ENCODE results near the gene HTT. TPM values are rescaled to one million over a fixed set of nuclear protein-coding genes. Genes with fewer than 3 reads are reported as not detected.

Gene HTT
- total RNA-seq, 1 experiment from 2014 or later, result 85.4 TPM

DNA sequence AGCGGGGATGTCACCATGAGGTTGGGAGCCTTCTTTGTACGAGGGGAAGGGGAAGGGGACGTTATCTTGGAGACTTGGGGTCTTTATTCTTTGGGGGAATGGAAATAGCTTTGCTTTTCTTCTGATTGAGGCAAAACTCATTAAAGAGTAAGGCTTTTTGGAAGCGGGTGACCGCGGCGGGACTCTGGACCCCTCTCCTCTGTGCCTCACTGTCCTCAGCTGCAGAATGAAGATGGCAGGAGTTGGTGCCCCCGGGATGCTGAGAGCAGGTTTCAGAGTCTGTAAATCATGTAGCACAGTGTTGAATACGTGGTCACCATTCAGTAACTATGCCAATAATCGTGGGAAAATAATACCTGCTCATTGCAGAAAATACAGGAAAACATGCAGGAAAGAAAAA is 32.3 kb upstream of the HTT start (continued):
- TF ChIP-seq, protein P1, sequence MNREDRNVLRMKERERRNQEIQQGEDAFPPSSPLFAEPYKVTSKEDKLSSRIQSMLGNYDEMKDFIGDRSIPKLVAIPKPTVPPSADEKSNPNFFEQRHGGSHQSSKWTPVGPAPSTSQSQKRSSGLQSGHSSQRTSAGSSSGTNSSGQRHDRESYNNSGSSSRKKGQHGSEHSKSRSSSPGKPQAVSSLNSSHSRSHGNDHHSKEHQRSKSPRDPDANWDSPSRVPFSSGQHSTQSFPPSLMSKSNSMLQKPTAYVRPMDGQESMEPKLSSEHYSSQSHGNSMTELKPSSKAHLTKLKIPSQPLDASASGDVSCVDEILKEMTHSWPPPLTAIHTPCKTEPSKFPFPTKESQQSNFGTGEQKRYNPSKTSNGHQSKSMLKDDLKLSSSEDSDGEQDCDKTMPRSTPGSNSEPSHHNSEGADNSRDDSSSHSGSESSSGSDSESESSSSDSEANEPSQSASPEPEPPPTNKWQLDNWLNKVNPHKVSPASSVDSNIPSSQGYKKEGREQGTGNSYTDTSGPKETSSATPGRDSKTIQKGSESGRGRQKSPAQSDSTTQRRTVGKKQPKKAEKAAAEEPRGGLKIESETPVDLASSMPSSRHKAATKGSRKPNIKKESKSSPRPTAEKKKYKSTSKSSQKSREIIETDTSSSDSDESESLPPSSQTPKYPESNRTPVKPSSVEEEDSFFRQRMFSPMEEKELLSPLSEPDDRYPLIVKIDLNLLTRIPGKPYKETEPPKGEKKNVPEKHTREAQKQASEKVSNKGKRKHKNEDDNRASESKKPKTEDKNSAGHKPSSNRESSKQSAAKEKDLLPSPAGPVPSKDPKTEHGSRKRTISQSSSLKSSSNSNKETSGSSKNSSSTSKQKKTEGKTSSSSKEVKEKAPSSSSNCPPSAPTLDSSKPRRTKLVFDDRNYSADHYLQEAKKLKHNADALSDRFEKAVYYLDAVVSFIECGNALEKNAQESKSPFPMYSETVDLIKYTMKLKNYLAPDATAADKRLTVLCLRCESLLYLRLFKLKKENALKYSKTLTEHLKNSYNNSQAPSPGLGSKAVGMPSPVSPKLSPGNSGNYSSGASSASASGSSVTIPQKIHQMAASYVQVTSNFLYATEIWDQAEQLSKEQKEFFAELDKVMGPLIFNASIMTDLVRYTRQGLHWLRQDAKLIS (CRISPR knock-in tag; IDR thresholded peaks at IDR 0.05; ENCODE audit: borderline replicate concordance), result no peak

DNA sequence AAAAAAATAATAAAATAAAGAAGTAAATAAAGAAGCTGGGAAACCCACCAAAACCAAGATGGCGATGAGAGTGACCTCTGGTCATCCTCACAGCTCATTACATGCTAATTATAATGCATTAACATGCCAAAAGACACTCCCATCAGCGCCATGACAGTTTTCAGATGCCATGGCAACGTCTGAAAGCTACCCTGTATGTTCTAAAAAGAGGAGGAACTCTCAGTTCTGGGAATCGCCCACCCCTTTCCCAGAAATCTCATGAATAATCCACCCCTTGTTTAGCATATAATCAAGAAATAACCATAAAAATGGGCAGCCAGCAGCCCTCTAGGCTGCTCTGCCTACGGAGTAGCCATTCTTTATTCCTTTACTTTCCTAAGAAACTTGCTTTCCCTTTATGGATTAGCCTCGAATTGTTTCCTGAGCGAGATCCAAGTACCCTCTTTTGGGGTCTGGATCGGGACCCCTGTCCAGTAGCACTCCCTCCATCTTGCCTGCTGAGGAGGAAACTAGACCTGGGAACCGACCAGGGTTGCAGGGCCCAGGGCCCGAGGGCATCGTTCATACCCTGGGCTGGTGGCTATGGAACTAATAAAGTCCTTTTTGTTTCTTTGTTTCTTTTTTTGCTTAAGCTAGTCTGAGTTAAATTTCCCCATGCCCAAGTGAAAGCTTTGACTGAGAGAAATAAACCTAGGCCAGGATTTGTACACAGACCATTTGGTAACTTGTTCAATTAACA is 31.0 kb upstream of the HTT start:
- no peaks in the 10 kb centered on the region for H3K9me3 Mint-ChIP-seq
- POLR2A ChIA-PET, result no interaction called here

More for the DNA sequence above, 31.0 kb upstream of the HTT start:
- no peak for TF ChIP-seq CREM (CRISPR knock-in tag; IDR thresholded peaks at IDR 0.05)
- TF ChIP-seq, protein P2, sequence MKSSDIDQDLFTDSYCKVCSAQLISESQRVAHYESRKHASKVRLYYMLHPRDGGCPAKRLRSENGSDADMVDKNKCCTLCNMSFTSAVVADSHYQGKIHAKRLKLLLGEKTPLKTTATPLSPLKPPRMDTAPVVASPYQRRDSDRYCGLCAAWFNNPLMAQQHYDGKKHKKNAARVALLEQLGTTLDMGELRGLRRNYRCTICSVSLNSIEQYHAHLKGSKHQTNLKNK (CRISPR knock-in tag; IDR thresholded peaks at IDR 0.05), result no peak
- TF ChIP-seq ZNF232 (CRISPR knock-in tag; IDR thresholded peaks at IDR 0.05), result no peak
- no peak for TF ChIP-seq SP1 (CRISPR knock-in tag; conservative IDR thresholded peaks at IDR 0.05)
- TF ChIP-seq OVOL2 (CRISPR knock-in tag; IDR thresholded peaks at IDR 0.05; ENCODE audit: borderline replicate concordance), result no peak
- TF ChIP-seq, protein P3, sequence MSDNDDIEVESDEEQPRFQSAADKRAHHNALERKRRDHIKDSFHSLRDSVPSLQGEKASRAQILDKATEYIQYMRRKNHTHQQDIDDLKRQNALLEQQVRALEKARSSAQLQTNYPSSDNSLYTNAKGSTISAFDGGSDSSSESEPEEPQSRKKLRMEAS (CRISPR knock-in tag; IDR thresholded peaks at IDR 0.05), result no peak
- TF ChIP-seq ZBTB21 (CRISPR knock-in tag; IDR thresholded peaks at IDR 0.05; ENCODE audit: borderline replicate concordance), result no peak
- TF ChIP-seq, protein P4, sequence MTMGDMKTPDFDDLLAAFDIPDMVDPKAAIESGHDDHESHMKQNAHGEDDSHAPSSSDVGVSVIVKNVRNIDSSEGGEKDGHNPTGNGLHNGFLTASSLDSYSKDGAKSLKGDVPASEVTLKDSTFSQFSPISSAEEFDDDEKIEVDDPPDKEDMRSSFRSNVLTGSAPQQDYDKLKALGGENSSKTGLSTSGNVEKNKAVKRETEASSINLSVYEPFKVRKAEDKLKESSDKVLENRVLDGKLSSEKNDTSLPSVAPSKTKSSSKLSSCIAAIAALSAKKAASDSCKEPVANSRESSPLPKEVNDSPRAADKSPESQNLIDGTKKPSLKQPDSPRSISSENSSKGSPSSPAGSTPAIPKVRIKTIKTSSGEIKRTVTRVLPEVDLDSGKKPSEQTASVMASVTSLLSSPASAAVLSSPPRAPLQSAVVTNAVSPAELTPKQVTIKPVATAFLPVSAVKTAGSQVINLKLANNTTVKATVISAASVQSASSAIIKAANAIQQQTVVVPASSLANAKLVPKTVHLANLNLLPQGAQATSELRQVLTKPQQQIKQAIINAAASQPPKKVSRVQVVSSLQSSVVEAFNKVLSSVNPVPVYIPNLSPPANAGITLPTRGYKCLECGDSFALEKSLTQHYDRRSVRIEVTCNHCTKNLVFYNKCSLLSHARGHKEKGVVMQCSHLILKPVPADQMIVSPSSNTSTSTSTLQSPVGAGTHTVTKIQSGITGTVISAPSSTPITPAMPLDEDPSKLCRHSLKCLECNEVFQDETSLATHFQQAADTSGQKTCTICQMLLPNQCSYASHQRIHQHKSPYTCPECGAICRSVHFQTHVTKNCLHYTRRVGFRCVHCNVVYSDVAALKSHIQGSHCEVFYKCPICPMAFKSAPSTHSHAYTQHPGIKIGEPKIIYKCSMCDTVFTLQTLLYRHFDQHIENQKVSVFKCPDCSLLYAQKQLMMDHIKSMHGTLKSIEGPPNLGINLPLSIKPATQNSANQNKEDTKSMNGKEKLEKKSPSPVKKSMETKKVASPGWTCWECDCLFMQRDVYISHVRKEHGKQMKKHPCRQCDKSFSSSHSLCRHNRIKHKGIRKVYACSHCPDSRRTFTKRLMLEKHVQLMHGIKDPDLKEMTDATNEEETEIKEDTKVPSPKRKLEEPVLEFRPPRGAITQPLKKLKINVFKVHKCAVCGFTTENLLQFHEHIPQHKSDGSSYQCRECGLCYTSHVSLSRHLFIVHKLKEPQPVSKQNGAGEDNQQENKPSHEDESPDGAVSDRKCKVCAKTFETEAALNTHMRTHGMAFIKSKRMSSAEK (CRISPR knock-in tag; IDR thresholded peaks at IDR 0.05; ENCODE audit: borderline replicate concordance), result no peak
- no peak for TF ChIP-seq JUN (CRISPR knock-in tag; IDR thresholded peaks at IDR 0.05)
- no peak for TF ChIP-seq PRRX2 (CRISPR knock-in tag; IDR thresholded peaks at IDR 0.05)
- TF ChIP-seq, protein P5, sequence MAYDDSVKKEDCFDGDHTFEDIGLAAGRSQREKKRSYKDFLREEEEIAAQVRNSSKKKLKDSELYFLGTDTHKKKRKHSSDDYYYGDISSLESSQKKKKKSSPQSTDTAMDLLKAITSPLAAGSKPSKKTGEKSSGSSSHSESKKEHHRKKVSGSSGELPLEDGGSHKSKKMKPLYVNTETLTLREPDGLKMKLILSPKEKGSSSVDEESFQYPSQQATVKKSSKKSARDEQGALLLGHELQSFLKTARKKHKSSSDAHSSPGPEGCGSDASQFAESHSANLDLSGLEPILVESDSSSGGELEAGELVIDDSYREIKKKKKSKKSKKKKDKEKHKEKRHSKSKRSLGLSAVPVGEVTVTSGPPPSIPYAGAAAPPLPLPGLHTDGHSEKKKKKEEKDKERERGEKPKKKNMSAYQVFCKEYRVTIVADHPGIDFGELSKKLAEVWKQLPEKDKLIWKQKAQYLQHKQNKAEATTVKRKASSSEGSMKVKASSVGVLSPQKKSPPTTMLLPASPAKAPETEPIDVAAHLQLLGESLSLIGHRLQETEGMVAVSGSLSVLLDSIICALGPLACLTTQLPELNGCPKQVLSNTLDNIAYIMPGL (CRISPR knock-in tag; IDR thresholded peaks at IDR 0.05), result no peak
- no peak for TF ChIP-seq ELF4 (CRISPR knock-in tag; IDR thresholded peaks at IDR 0.05; ENCODE audit: low read depth)
- TF ChIP-seq CREB1 (CRISPR knock-in tag; IDR thresholded peaks at IDR 0.05), result no peak
- TF ChIP-seq, protein P6, sequence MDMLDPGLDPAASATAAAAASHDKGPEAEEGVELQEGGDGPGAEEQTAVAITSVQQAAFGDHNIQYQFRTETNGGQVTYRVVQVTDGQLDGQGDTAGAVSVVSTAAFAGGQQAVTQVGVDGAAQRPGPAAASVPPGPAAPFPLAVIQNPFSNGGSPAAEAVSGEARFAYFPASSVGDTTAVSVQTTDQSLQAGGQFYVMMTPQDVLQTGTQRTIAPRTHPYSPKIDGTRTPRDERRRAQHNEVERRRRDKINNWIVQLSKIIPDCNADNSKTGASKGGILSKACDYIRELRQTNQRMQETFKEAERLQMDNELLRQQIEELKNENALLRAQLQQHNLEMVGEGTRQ (CRISPR knock-in tag; IDR thresholded peaks at IDR 0.05), result no peak
- no peak for TF ChIP-seq GRHL2 (CRISPR knock-in tag; IDR thresholded peaks at IDR 0.05; ENCODE audit: insufficient replicate concordance, severe bottlenecking)
- TF ChIP-seq, protein P7, sequence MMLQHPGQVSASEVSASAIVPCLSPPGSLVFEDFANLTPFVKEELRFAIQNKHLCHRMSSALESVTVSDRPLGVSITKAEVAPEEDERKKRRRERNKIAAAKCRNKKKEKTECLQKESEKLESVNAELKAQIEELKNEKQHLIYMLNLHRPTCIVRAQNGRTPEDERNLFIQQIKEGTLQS (CRISPR knock-in tag; conservative IDR thresholded peaks at IDR 0.05), result no peak
- no peak for TF ChIP-seq EMX1 (CRISPR knock-in tag; IDR thresholded peaks at IDR 0.05)
- Mint-ChIP-seq H3K4me3 (no peak overlapping the region), H3K27ac (no peak overlapping the region), H3K36me3 (no peaks in the 10 kb centered on the region), H3K4me1 (peaks cover 12% of the 10 kb centered on the region), H3K27me3 (ENCODE audit: low read depth) (peaks cover 23% of the 10 kb centered on the region)
- ATAC-seq (no peak), DNase-seq (ENCODE audit: low spot score) (no peak)
- CTCF ChIA-PET, result interaction anchor here (1.4 kb wide), 1 partner anchor 276 kb away, joined by 3 read pairs; no protein-coding TSS in a partner anchor

Measured in WTC11 (cell line).